NT2/D1 (cell line): ENCODE results near the gene CLSTN2.

Experiments used
- SUZ12 ChIP-seq: IDR thresholded peaks from 2 replicates; pipeline ENCODE4 v1.6.1; 2011; ENCODE audit not compliant: insufficient read length, insufficient read depth; ENCODE audit errors: extremely low read depth
- YY1 ChIP-seq: IDR thresholded peaks from 2 replicates; pipeline ENCODE4 v1.6.1; 2011; ENCODE audit not compliant: insufficient read length, insufficient read depth
- ZNF274 ChIP-seq: IDR thresholded peaks from 2 replicates; pipeline ENCODE4 v1.6.1; 2011; ENCODE audit warnings: mild to moderate bottlenecking, low read depth, low read length

DNA sequence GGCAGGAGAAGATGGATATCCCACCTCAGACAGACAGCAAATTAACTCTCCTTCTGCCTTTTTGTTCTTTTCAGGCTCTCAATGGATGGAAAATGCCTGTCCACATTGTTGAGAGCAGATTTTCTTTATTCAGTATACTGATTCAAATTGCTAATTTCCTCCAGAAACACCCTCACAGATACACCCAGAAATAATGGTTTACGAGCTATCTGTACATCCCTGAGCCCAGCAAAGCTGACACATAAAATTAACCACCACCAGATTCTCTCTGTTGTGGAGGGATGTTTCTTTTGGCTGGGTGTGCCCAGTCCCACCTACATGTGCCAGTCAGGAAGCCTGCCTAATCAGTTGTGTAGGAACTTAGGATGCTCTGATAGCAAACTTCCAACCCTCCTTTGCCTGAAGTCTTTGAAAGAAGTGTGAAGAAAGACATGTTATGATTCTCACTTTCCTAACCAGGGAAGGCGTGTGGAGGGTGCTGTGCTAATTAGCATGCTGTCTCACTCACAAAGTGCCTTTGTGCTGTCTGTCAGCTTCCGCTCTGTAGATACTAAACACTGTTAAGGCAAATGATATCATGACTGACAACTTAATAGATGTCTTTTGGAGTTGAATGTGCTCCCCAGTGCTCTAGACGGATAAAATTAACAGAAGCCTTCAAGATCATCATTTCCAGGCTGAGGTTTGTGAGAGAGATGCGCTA is 208.5 kb downstream of the CLSTN2 start:
- no peak for TF ChIP-seq YY1
- no peak for TF ChIP-seq ZNF274
- TF ChIP-seq SUZ12, result no peak
